CD4-positive, CD25-positive, alpha-beta regulatory T cell (primary cell): Measurements from ENCODE around the gene LMOD3. TPM values are rescaled to one million over a fixed set of nuclear protein-coding genes. Genes with fewer than 3 reads are reported as not detected.
A peak's percentile ranks its signal among the peaks of the same experiment; 100 is the strongest.

Experiments
- ATAC-seq, 2 donors: fragments of 150-1000 bp; cut with Tn5 transposase; one replicate each; pipeline ENCODE4 v1.10.0; 2021; ENCODE audit warnings: low read depth in 2 of 2, moderate number of reproducible peaks in 2 of 2, moderate library complexity in 1 of 2
- DNase-seq, 3 donors: peaks; one replicate each; pipeline versions ENCODE4 v3.0.0 to v3.0.0-alpha.2; 2012 to 2022; ENCODE audit warnings: mixed read lengths in 1 of 3
- H3K27ac ChIP-seq: one replicate; pipeline ENCODE4 v1.7.0; 2013; ENCODE audit warnings: mild to moderate bottlenecking, low read length; ENCODE audit not compliant: insufficient read depth, poor library complexity, severe bottlenecking
- H3K27me3 ChIP-seq: one replicate; pipeline ENCODE4 v1.7.0; 2013; ENCODE audit warnings: low read length; ENCODE audit not compliant: control insufficient read depth, insufficient read depth
- H3K36me3 ChIP-seq: one replicate; pipeline ENCODE4 v1.7.0; 2013; ENCODE audit warnings: mild to moderate bottlenecking, low read length, moderate library complexity; ENCODE audit not compliant: control insufficient read depth, insufficient read depth
- H3K4me1 ChIP-seq: 2 replicates; pipeline ENCODE4 v1.7.0; 2013; ENCODE audit warnings: mild to moderate bottlenecking, low read length; ENCODE audit not compliant: insufficient read depth, control insufficient read depth, poor library complexity, severe bottlenecking
- H3K4me3 ChIP-seq: one replicate; pipeline ENCODE4 v1.7.0; 2013; ENCODE audit warnings: low read depth, mild to moderate bottlenecking, low read length, moderate library complexity
- H3K9me3 ChIP-seq, 2 experiments: 1 replicate in 1 of 2; 2 replicates in 1 of 2; pipeline ENCODE4 v1.7.0; 2013; ENCODE audit warnings: low read length in 2 of 2, mild to moderate bottlenecking in 1 of 2, moderate library complexity in 1 of 2; ENCODE audit not compliant: control insufficient read depth in 2 of 2
- H3K27ac Mint-ChIP-seq, 3 donors: one replicate each; pipeline ENCODE4 v1.8.0; 2020 to 2022; ENCODE audit warnings: mild to moderate bottlenecking in 3 of 3, mixed read lengths in 3 of 3, moderate library complexity in 2 of 3
- H3K27me3 Mint-ChIP-seq: one replicate; pipeline ENCODE4 v1.8.0; 2022; ENCODE audit warnings: mild to moderate bottlenecking, mixed read lengths
- H3K36me3 Mint-ChIP-seq: one replicate; pipeline ENCODE4 v1.8.0; 2020; ENCODE audit warnings: mixed read lengths
- H3K4me1 Mint-ChIP-seq, 4 donors: one replicate each; pipeline ENCODE4 v1.8.0; 2020 to 2022; ENCODE audit warnings: mixed read lengths in 4 of 4, mild to moderate bottlenecking in 1 of 4
- H3K4me3 Mint-ChIP-seq, 4 donors: one replicate each; pipeline ENCODE4 v1.8.0; 2020 to 2022; ENCODE audit warnings: mild to moderate bottlenecking in 4 of 4, mixed read lengths in 4 of 4, moderate library complexity in 3 of 4
- H3K9me3 Mint-ChIP-seq, 7 donors: one replicate each; pipeline ENCODE4 v1.8.0; 2020 to 2022; ENCODE audit warnings: mixed read lengths in 7 of 7, mild to moderate bottlenecking in 3 of 7, moderate library complexity in 2 of 7
- polyA plus RNA-seq, 4 donors: library from polyadenylated mRNA; unstranded; fragments of 300-500 nt; fragmentation: Illumina TruSeq; gene quantifications; one replicate each; pipeline ENCODE4 v1.2.3, GENCODE V29; 2021
- total RNA-seq: library from RNA; stranded (reverse); gene quantifications from one replicate; pipeline ENCODE4 v1.2.3, GENCODE V29; 2022

The LMOD3 gene
- total and polyA plus RNA-seq, 5 donors from 2014 or later: 0.03 to 0.16 (median 0.06) TPM; not detected in 1

DNA sequence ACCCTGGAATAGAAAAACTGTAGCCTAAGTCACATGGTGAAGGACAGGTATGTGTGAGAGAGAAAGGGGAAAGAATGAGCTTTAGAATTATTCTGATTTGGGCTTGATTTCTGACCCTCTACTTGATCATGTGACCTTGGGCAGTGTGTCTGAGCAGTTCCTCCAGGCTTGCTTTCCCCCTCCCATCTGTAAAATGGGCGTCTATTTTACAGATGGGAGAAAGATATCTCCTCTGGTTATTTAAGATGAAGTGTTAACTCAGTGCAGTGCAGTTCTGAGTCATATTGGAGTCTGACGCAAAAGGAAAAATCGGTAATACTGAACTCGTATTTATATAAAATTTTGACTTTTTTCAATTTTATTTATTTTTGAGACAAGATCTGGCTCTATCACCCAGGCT is 38.1 kb upstream of the LMOD3 start:
- Histone ChIP-seq H3K4me1 (no peaks in the 10 kb centered on the region), H3K4me3 (no peak overlapping the region), H3K36me3 (no peaks in the 10 kb centered on the region), H3K27ac (no peak overlapping the region), H3K9me3 (no peaks in the 10 kb centered on the region), H3K27me3 (no peaks in the 10 kb centered on the region)
- peaks cover 6% of the 10 kb centered on the region for H3K27me3 Mint-ChIP-seq
- ATAC-seq: no peak
- H3K27ac Mint-ChIP-seq: no peak overlapping the region
- peaks cover 0 to 10% (median 2%) of the 10 kb centered on the region in 4 donors for H3K4me1 Mint-ChIP-seq
- no peak overlapping the region for H3K4me3 Mint-ChIP-seq
- DNase-seq: no peak
- H3K9me3 Mint-ChIP-seq: no peaks in the 10 kb centered on the region
- H3K36me3 Mint-ChIP-seq: no peaks in the 10 kb centered on the region

DNA sequence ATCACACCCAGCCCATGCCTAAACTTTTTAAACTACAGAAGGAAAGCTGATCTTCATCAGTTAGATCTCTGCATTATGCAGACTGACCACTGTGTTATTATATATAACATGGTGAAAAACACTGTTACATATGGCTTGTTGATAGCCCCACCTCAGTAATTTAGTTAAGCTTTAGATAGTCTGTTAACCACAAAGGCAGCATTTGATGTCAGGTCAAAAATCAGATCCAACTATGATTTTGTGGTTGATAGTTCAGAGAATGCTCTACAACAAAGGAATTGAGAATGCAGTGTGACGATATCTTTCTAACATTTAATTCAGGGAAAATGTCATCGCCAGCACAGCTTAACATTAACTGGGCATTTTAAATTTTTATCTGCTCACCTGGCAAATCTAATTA is 37.7 kb upstream of the LMOD3 start:
- no peaks in the 10 kb centered on the region for H3K36me3 Mint-ChIP-seq
- Histone ChIP-seq H3K9me3 (no peaks in the 10 kb centered on the region), H3K27ac (no peak overlapping the region), H3K4me1 (no peaks in the 10 kb centered on the region), H3K36me3 (no peaks in the 10 kb centered on the region), H3K27me3 (no peaks in the 10 kb centered on the region), H3K4me3 (no peak overlapping the region)
- ATAC-seq (no peak), DNase-seq (no peak)
- peaks cover 0 to 10% (median 2%) of the 10 kb centered on the region in 4 donors for H3K4me1 Mint-ChIP-seq
- H3K9me3 Mint-ChIP-seq: no peaks in the 10 kb centered on the region
- no peak overlapping the region for H3K27ac Mint-ChIP-seq
- peaks cover 6% of the 10 kb centered on the region for H3K27me3 Mint-ChIP-seq
- no peak overlapping the region for H3K4me3 Mint-ChIP-seq

DNA sequence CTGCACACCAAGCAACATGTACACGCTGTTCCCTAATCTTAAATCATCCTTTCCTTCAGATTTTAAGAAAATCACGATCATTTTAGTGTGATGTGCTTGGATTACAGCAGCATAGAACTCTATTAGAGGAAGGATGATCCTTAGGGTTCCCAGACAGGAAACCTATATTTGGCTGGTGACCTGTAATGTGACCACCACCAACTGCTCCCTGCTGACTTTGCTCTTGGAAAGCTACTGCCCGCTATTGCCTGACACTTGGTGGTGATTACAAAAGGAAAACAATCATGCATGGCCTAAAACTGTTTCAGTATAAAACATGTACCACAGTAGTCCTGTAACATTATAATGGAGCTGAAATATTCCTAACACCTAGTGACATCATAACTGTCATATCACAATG is 27.2 kb upstream of the LMOD3 start:
- Mint-ChIP-seq H3K4me1 (no peaks in the 10 kb centered on the region), H3K4me3 (no peak overlapping the region), H3K27ac (no peak overlapping the region), H3K27me3 (no peaks in the 10 kb centered on the region), H3K36me3 (no peaks in the 10 kb centered on the region), H3K9me3 (no peaks in the 10 kb centered on the region)
- Histone ChIP-seq H3K4me3 (no peak overlapping the region), H3K27ac (no peak overlapping the region), H3K4me1 (no peaks in the 10 kb centered on the region), H3K9me3 (no peaks in the 10 kb centered on the region), H3K27me3 (no peaks in the 10 kb centered on the region), H3K36me3 (no peaks in the 10 kb centered on the region)
- ATAC-seq (no peak), DNase-seq (no peak)

DNA sequence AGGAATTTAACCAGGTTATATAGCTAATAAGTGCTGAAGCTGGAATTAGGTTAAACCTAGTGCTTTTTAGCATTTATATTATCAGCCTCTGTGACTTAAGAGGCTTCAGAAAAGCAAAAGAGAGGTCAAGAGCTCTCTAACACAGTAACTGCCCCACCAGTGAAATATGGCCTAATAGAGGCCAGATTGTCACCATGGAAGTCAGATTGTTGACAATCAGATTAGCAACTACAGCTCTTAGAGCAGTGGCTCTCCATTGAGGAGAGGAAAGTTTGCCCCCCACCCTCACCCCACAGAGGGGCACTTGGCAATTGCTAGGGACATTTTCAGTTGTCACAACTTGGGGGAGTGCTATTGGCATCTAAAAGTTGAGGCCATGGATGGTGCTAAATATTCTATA is 23.3 kb upstream of the LMOD3 start:
- H3K4me3 Mint-ChIP-seq: no peak overlapping the region
- Histone ChIP-seq H3K4me3 (no peak overlapping the region), H3K9me3 (no peaks in the 10 kb centered on the region), H3K27ac (no peak overlapping the region), H3K27me3 (peaks cover 7% of the 10 kb centered on the region), H3K4me1 (no peaks in the 10 kb centered on the region), H3K36me3 (no peaks in the 10 kb centered on the region)
- H3K9me3 Mint-ChIP-seq: peaks cover 0 to 2% (median 0%) of the 10 kb centered on the region in 7 donors
- no peaks in the 10 kb centered on the region for H3K36me3 Mint-ChIP-seq
- peak overlapping the region in 1 of 3 donors; percentile 5 for H3K27ac Mint-ChIP-seq
- no peak for ATAC-seq
- no peak for DNase-seq
- H3K4me1 Mint-ChIP-seq: no peaks in the 10 kb centered on the region
- peaks cover 11% of the 10 kb centered on the region for H3K27me3 Mint-ChIP-seq

DNA sequence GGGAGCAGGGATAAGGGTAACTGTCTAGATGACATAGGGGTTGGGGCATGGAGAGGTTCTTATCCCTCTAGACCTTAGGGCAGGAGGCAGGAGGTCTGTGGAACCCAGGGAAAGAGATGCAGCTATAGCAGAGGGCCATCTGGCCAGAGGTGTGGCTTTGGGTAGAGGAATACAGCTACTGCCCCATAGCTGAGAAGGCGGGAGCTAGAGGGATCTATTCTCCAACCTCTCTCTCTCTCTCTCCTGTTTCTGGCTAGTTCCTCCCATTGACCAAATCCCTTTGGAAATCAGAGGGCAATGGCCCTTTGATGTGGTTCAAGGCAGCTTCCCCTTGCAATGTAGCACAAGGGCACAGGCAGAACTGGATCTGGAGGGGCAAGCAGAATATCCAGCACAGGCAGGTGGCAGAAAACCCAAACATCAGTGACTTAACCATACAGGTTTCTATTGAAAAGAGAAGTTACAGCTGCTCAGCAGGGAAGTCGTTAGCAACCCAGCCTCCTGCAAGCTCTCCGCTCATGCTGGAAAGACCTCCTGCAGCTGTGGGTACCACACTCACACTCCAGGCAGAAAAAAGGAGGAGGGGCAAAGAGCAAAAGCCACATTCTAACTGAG is 22.3 kb upstream of the LMOD3 start:
- peaks cover 0 to 2% (median 0%) of the 10 kb centered on the region in 7 donors for H3K9me3 Mint-ChIP-seq
- no peaks in the 10 kb centered on the region for H3K4me1 Mint-ChIP-seq

DNA sequence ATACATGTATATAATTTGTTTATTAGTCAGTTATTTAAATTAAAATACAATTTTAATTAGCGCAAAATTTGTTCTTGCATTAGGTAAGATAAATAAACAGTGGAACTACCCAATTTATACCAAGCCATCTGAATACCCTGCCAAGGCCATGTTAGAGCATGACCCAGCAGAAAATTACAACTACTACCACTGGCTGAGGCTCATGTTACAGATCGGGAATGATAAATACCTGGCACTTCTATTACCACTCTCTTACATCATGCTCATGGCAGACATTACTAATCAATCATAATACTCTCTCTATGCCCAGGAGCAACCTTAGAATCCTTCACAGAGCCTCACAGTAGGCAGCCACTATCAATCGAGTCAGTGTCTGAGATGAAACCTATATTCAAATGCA is 21.2 kb upstream of the LMOD3 start:
- Histone ChIP-seq H3K9me3 (no peaks in the 10 kb centered on the region), H3K27me3 (peaks cover 12% of the 10 kb centered on the region), H3K4me1 (no peaks in the 10 kb centered on the region), H3K4me3 (no peak overlapping the region), H3K27ac (no peak overlapping the region), H3K36me3 (no peaks in the 10 kb centered on the region)
- Mint-ChIP-seq H3K27ac (no peak overlapping the region), H3K36me3 (no peaks in the 10 kb centered on the region), H3K9me3 (peaks cover 0 to 2% (median 0%) of the 10 kb centered on the region in 7 donors), H3K4me1 (no peaks in the 10 kb centered on the region), H3K4me3 (no peak overlapping the region), H3K27me3 (peaks cover 17% of the 10 kb centered on the region)
- DNase-seq (no peak), ATAC-seq (no peak)

More for the DNA sequence above, 22.3 kb upstream of the LMOD3 start:
- Mint-ChIP-seq H3K27me3 (peaks cover 17% of the 10 kb centered on the region), H3K4me3 (no peak overlapping the region), H3K36me3 (no peaks in the 10 kb centered on the region), H3K27ac (no peak overlapping the region)
- Histone ChIP-seq H3K9me3 (no peaks in the 10 kb centered on the region), H3K4me1 (no peaks in the 10 kb centered on the region), H3K4me3 (no peak overlapping the region), H3K27me3 (peaks cover 10% of the 10 kb centered on the region), H3K27ac (no peak overlapping the region), H3K36me3 (no peaks in the 10 kb centered on the region)
- DNase-seq (no peak), ATAC-seq (no peak)

DNA sequence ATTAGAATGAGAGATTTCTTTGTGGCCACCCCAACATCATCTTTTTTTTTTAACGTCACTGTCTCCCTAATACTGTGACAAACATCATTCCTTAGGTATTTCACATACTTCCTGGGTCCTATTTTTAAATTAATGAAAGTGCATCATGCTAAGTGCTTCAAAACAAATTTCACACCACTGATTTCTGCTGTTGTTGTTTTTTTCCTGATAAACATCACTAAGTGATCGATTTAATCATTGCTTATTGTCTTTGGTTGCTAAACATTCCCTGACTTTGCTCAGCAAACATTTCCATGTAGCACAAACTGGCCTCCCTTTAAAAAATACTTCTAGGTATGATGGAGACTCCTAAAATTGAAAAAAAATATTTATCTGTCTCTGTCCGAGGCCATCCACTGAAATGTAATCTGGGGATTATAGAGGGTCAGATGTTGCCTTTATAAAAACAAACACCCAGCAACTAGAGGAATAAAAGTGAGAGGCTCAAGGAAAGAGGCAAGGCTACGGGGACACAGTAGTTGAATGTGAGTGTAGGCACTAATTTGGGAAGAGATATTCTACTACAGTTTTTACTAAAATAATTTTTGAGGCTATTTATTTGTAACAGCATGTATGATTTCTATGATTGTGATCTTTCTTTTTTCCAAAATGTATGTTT is 20.5 kb upstream of the LMOD3 start:
- DNase-seq: no peak
- peaks cover 0 to 2% (median 0%) of the 10 kb centered on the region in 7 donors for H3K9me3 Mint-ChIP-seq
- peaks cover 17% of the 10 kb centered on the region for H3K27me3 Mint-ChIP-seq
- Histone ChIP-seq H3K27me3 (peaks cover 12% of the 10 kb centered on the region), H3K27ac (no peak overlapping the region), H3K9me3 (no peaks in the 10 kb centered on the region), H3K4me3 (no peak overlapping the region), H3K36me3 (no peaks in the 10 kb centered on the region), H3K4me1 (no peaks in the 10 kb centered on the region)
- H3K27ac Mint-ChIP-seq: peak overlapping the region in 1 of 3 donors; percentile 22
- ATAC-seq: no peak
- H3K4me3 Mint-ChIP-seq: no peak overlapping the region
- H3K4me1 Mint-ChIP-seq: no peaks in the 10 kb centered on the region
- H3K36me3 Mint-ChIP-seq: no peaks in the 10 kb centered on the region

DNA sequence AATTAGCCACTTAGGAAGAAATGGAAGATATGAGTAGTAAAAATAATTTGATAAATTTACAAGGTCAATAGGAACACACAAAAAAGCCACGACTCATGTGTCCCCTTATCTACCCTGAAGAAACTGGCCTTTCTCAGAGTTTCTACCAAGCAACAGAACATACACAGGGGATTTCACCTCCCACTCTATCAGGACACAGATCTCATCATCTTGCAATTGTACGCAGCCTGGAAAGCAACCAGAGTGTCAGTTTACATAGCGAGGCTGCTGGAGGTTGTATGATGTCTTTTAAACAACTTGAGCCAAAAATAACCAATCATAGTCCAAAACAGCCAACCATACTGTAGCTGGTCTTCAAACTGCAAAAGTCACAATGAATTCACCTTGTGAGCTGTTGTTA is 19.7 kb upstream of the LMOD3 start:
- no peaks in the 10 kb centered on the region for H3K36me3 ChIP-seq
- Mint-ChIP-seq H3K36me3 (no peaks in the 10 kb centered on the region), H3K27ac (no peak overlapping the region), H3K9me3 (peaks cover 0 to 2% (median 0%) of the 10 kb centered on the region in 7 donors), H3K4me3 (no peak overlapping the region), H3K4me1 (no peaks in the 10 kb centered on the region), H3K27me3 (peaks cover 19% of the 10 kb centered on the region)
- ATAC-seq (no peak), DNase-seq (no peak)
- no peaks in the 10 kb centered on the region for H3K4me1 ChIP-seq
- H3K4me3 ChIP-seq: no peak overlapping the region
- H3K27ac ChIP-seq: no peak overlapping the region
- no peaks in the 10 kb centered on the region for H3K9me3 ChIP-seq
- H3K27me3 ChIP-seq: peaks cover 12% of the 10 kb centered on the region
